Esophagus squamous epithelium (tissue), 5 donors: Measurements from ENCODE around the gene RNF13. TPM values are rescaled to one million over a fixed set of nuclear protein-coding genes. Genes with fewer than 3 reads are reported as not detected.
A peak's percentile ranks its signal among the peaks of the same experiment; 100 is the strongest.

Source experiments
- DNase-seq: peaks from one replicate; lab custom pipeline; 2025; lab: John Stamatoyannopoulos, UW
- H3K27ac ChIP-seq, 4 donors: fragments of 200-600 bp; sonication (generic); one replicate each; pipeline ENCODE4 v1.5.1; 2016 to 2019; ENCODE audit warnings: mild to moderate bottlenecking in 1 of 4
- H3K27me3 ChIP-seq, 4 donors: fragments of 200-600 bp; sonication (generic); 1 replicate in 3 of 4; 2 replicates in 1 of 4; pipeline versions ENCODE4 v1.5.1 to v1.6.0; 2017 to 2021; ENCODE audit warnings: antibody characterized with exemption in 1 of 4
- H3K36me3 ChIP-seq, 3 donors: fragments of 200-600 bp; sonication (generic); one replicate each; pipeline ENCODE4 v1.5.1; 2016 to 2019
- H3K4me1 ChIP-seq, 3 donors: fragments of 200-600 bp; sonication (generic); one replicate each; pipeline ENCODE4 v1.5.1; 2017 to 2019
- H3K4me3 ChIP-seq, 4 donors: fragments of 200-600 bp; sonication (generic); 1 replicate in 3 of 4; 2 replicates in 1 of 4; pipeline ENCODE4 v1.5.1; 2016 to 2019; ENCODE audit warnings: mild to moderate bottlenecking in 2 of 4, moderate library complexity in 1 of 4
- H3K9me3 ChIP-seq, 3 donors: fragments of 200-600 bp; sonication (generic); one replicate each; pipeline ENCODE4 v1.5.1; 2016 to 2019
- POLR2A ChIP-seq, 4 donors: fragments of 450-650 bp; IDR thresholded peaks; one replicate each; pipeline ENCODE4 v1.6.1; 2017; ENCODE audit warnings: antibody characterized with exemption in 4 of 4, mild to moderate bottlenecking in 4 of 4, moderate library complexity in 3 of 4
- WGBS, 2 donors: methylation state at CpG; one replicate each; pipeline ENCODE4 v1.1.5; 2018; 5-methylcytosine and 5-hydroxymethylcytosine counted together
- intact Hi-C: fragments of 100-400 bp; cut with DNase I; formaldehyde crosslinking; loops from one replicate; pipeline ENCODE4 v1.15.0; 2022
- total RNA-seq, 4 donors: library from RNA; depleted of rRNA; stranded (reverse); fragments of >200 nt; gene quantifications; one replicate each; pipeline ENCODE4 v1.1.0, GENCODE V29; 2016
- TF ChIP-seq, protein P1 (sequence below), 6 experiments: fragments of 450-650 bp in 4 of 6; fragments of 200-600 bp in 2 of 6; sonication (generic) in 2 of 6; IDR thresholded peaks; one replicate each; pipeline ENCODE4 v1.5.1; 2016 to 2019; ENCODE audit warnings: antibody characterized with exemption in 6 of 6, mild to moderate bottlenecking in 4 of 6, moderate library complexity in 4 of 6
- donor health status: DM: yes; HTN: yes; CAD: no.

The RNF13 gene
- total RNA-seq, 4 donors from 2014 or later, result 17.4 to 70.4 (median 45.8) TPM

DNA sequence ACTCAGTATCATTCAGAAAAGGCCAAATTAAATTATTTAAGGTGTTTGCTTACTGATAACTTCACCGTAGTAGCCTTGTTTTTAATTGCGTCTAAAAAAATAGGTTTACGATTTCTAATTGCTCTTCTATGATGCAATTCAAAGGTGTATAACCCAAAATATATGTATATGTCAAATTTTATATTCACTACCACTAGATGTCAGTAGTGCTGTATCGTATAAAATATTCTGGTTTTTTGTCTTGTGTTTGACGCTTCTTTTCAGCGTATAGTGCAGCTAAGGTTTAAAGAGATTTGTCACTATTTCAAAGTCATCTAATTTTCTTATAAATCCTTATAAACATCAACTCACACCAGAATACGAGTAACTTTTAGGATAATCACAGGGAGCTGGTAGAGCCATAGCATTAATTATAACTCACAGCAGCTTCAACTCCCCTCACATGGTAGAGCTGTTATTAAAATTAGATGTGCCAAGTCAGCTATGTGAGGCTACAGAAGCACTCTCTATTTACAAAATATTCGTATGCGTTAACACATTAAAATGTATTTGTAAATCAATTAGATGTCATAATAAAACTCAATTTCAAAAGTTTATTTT, 154.2 kb downstream of the RNF13 start:
- Histone ChIP-seq H3K4me3 (no peak overlapping the region), H3K27me3 (peaks cover 0 to 13% (median 0%) of the 10 kb centered on the region in 4 donors), H3K27ac (no peak overlapping the region), H3K9me3 (no peaks in the 10 kb centered on the region), H3K36me3 (peaks cover 0 to 25% (median 0%) of the 10 kb centered on the region in 3 donors), H3K4me1 (peaks cover 0 to 57% (median 0%) of the 10 kb centered on the region in 3 donors)
- WGBS, 2 donors, result 13 to 19% methylated on average over 9 of the region's 9 CpGs
- TF ChIP-seq POLR2A (IDR thresholded peaks at IDR 0.05), result no peak
- TF ChIP-seq, protein P1, sequence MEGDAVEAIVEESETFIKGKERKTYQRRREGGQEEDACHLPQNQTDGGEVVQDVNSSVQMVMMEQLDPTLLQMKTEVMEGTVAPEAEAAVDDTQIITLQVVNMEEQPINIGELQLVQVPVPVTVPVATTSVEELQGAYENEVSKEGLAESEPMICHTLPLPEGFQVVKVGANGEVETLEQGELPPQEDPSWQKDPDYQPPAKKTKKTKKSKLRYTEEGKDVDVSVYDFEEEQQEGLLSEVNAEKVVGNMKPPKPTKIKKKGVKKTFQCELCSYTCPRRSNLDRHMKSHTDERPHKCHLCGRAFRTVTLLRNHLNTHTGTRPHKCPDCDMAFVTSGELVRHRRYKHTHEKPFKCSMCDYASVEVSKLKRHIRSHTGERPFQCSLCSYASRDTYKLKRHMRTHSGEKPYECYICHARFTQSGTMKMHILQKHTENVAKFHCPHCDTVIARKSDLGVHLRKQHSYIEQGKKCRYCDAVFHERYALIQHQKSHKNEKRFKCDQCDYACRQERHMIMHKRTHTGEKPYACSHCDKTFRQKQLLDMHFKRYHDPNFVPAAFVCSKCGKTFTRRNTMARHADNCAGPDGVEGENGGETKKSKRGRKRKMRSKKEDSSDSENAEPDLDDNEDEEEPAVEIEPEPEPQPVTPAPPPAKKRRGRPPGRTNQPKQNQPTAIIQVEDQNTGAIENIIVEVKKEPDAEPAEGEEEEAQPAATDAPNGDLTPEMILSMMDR (IDR thresholded peaks at IDR 0.05), result peak in 5 of 6 experiments; percentile 37 to 72 (median 56)
- no peak for DNase-seq
- intact Hi-C loops, result loop anchor here (10.0 kb wide), 2 partner anchors 218 to 258 kb away; no protein-coding TSS in a partner anchor

- H3K27me3 ChIP-seq, result peaks cover 0 to 13% (median 0%) of the 10 kb centered on the region in 4 donors
- H3K27ac ChIP-seq, result no peak overlapping the region
- intact Hi-C loops, result loop anchor here (10.0 kb wide), 2 partner anchors 217 to 257 kb away; no protein-coding TSS in a partner anchor
These were observed 155.2 kb downstream of the RNF13 start for GRCh38 chr3:149968216-149968615.

GRCh38 chr3:149969110-149969939, 156.3 kb downstream of the RNF13 start:
- no peak for DNase-seq
- peaks cover 0 to 13% (median 0%) of the 10 kb centered on the region in 4 donors for H3K27me3 ChIP-seq
- WGBS, 2 donors, result 13 to 36% methylated on average over 13 to 14 of the region's 15 CpGs
- peaks cover 0 to 19% (median 0%) of the 10 kb centered on the region in 3 donors for H3K36me3 ChIP-seq
- peaks cover 0 to 55% (median 0%) of the 10 kb centered on the region in 3 donors for H3K4me1 ChIP-seq
- H3K4me3 ChIP-seq, result peak overlapping the region; percentile 60 to 97 (median 82)
- intact Hi-C loops, result loop anchor here (10.0 kb wide), 2 partner anchors 215 to 255 kb away; no protein-coding TSS in a partner anchor
- no peaks in the 10 kb centered on the region for H3K9me3 ChIP-seq
- peak overlapping the region; percentile 51 to 92 (median 84) for H3K27ac ChIP-seq
- TF ChIP-seq, protein P1 (IDR thresholded peaks at IDR 0.05), result no peak
- TF ChIP-seq POLR2A (IDR thresholded peaks at IDR 0.05), result no peak

More at GRCh38 chr3:149968216-149968615, 155.2 kb downstream of the RNF13 start:
- Histone ChIP-seq H3K4me1 (peaks cover 0 to 60% (median 0%) of the 10 kb centered on the region in 3 donors), H3K36me3 (peaks cover 0 to 25% (median 0%) of the 10 kb centered on the region in 3 donors), H3K4me3 (no peak overlapping the region), H3K9me3 (no peaks in the 10 kb centered on the region)
- TF ChIP-seq, protein P1 (IDR thresholded peaks at IDR 0.05), result no peak
- TF ChIP-seq POLR2A (IDR thresholded peaks at IDR 0.05), result no peak
- 77 to 82% methylated on average over 8 of the region's 8 CpGs for WGBS, 2 donors
- DNase-seq, result no peak

GRCh38 chr3:149969940-149970715, 157.1 kb downstream of the RNF13 start:
- Histone ChIP-seq H3K27me3 (peaks cover 0 to 13% (median 0%) of the 10 kb centered on the region in 4 donors), H3K9me3 (no peaks in the 10 kb centered on the region), H3K4me3 (peak overlapping the region; percentile 60 to 97 (median 82)), H3K36me3 (peaks cover 0 to 14% (median 0%) of the 10 kb centered on the region in 3 donors), H3K4me1 (peaks cover 0 to 50% (median 0%) of the 10 kb centered on the region in 3 donors), H3K27ac (peak overlapping the region; percentile 81 to 92 (median 90))
- TF ChIP-seq POLR2A (IDR thresholded peaks at IDR 0.05), result peak in 1 of 4 donors; percentile 19
- TF ChIP-seq, protein P1 (IDR thresholded peaks at IDR 0.05), result no peak
- 0 to 1% methylated on average over 11 to 14 of the region's 73 CpGs for WGBS, 2 donors
- DNase-seq, result peak; percentile 5
- intact Hi-C loops, result loop anchor here (10.0 kb wide), 2 partner anchors 215 to 255 kb away; no protein-coding TSS in a partner anchor
